ENCODE data around the gene PHF11.
"Not testable (repeated sequence)": the region's sequence is repeated elsewhere in the genome, so short reads cannot be mapped to it uniquely, and the experiment has no call there.

The PHF11 gene

DNA sequence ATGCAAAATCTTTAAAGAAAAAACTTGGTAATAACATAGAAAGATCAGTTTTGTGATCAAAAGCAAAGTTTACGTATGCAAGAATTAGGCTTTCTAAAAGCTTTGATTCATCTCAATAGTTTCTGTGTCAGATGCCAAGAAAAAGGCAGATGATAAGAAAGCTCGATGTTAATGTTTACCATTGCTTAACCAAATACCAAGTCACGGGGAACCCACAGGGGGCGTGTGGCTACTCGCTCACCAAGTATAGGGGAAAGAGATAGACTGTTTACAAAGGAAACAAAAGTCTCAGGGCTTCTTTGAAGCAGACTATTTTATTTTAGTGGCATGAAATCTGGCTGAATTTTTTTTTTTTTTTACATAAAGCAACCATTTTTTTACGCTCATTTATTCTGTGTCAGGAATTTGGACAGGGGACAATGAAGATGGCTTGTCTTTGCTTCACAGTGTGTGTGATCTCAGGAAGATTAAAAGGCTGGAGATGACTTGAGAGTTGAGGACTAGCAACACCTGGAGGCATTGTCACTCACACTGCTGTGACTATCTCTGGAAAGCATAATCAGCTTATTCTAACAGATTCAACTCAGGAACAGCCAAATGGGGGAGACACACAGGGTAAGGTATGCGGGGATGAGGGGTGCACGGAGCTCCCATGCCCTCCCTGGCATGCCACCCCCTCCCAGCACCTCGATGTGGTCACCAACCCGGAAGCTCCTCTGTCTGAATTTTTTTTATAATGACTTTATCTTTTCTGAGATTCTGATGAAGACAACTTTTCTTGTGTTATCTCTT is 64.7 kb downstream of the PHF11 start:
- H3K27ac ChIP-seq (ENCODE audit: low read depth in 2 of 2, low read length in 2 of 2) = no peak overlapping the region
- no peak overlapping the region for H3K4me3 ChIP-seq (ENCODE audit: low read length in 2 of 2)
- peaks cover 0 to 3% of the 10 kb centered on the region in 2 donors for H3K4me1 ChIP-seq (ENCODE audit: control insufficient read depth in 2 of 2, insufficient read depth in 2 of 2, low read length in 2 of 2)
- no peak overlapping the region for H3K9ac ChIP-seq (ENCODE audit: low read depth in 1 of 2, low read length in 2 of 2)
- peaks cover 0 to 9% of the 10 kb centered on the region in 2 donors for H3K36me3 ChIP-seq (ENCODE audit: control insufficient read depth in 2 of 2, insufficient read depth in 2 of 2, low read length in 2 of 2)
- H3K9me3 ChIP-seq (ENCODE audit: control insufficient read depth in 2 of 2, low read length in 2 of 2) = no peaks in the 10 kb centered on the region
- H3K27me3 ChIP-seq (ENCODE audit: control insufficient read depth in 2 of 2, insufficient read depth in 2 of 2, low read length in 2 of 2) = no peaks in the 10 kb centered on the region

DNA sequence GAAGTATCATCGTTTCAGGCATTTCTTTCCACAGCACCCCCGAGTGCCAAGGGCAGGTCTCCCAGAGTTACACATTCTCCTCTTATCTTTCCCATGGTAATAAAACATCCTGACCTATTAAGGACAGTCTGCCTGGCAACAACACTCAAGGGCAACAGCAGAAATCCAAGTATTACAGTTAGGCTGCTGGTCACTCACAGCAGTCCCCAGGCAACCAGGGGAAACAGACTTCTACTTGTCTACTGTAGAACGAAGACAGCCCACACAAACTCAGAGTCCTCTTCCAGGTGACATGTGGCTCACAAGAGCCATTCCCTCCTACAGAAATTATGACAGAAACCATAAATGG is 65.3 kb downstream of the PHF11 start:
- H3K27me3 ChIP-seq (ENCODE audit: control insufficient read depth in 2 of 2, insufficient read depth in 2 of 2, low read length in 2 of 2) = no peaks in the 10 kb centered on the region
- peaks cover 0 to 3% of the 10 kb centered on the region in 2 donors for H3K4me1 ChIP-seq (ENCODE audit: control insufficient read depth in 2 of 2, insufficient read depth in 2 of 2, low read length in 2 of 2)
- no peak overlapping the region for H3K4me3 ChIP-seq (ENCODE audit: low read length in 2 of 2)
- no peak overlapping the region for H3K9ac ChIP-seq (ENCODE audit: low read depth in 1 of 2, low read length in 2 of 2)
- no peaks in the 10 kb centered on the region for H3K9me3 ChIP-seq (ENCODE audit: control insufficient read depth in 2 of 2, low read length in 2 of 2)
- H3K36me3 ChIP-seq (ENCODE audit: control insufficient read depth in 2 of 2, insufficient read depth in 2 of 2, low read length in 2 of 2) = peaks cover 0 to 9% of the 10 kb centered on the region in 2 donors
- no peak overlapping the region for H3K27ac ChIP-seq (ENCODE audit: low read depth in 2 of 2, low read length in 2 of 2)

DNA sequence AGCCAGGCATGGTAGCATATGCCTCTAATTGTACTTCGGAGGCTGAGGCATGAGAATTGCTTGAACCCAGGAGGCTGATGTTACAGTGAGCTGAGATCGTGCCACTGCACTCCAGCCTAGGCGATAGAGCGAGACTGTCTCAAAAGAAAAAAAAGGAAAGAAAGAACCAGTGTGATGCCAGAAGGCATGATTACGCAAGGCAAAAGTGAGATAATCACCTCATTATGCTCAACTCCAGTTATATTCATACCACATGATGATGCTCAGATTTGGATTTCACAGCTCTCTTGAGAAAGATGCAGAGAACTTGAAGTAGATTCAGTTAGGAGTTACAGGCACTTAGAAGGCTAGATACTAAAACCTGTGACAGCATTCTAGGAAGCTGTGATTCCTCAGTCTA is 67.8 kb downstream of the PHF11 start:
- no peak overlapping the region for H3K9ac ChIP-seq (ENCODE audit: low read depth in 1 of 2, low read length in 2 of 2)
- H3K27me3 ChIP-seq (ENCODE audit: control insufficient read depth in 2 of 2, insufficient read depth in 2 of 2, low read length in 2 of 2) = no peaks in the 10 kb centered on the region
- H3K9me3 ChIP-seq (ENCODE audit: control insufficient read depth in 2 of 2, low read length in 2 of 2) = no peaks in the 10 kb centered on the region
- H3K27ac ChIP-seq (ENCODE audit: low read depth in 2 of 2, low read length in 2 of 2) = no peak overlapping the region
- peaks cover 0 to 3% of the 10 kb centered on the region in 2 donors for H3K4me1 ChIP-seq (ENCODE audit: control insufficient read depth in 2 of 2, insufficient read depth in 2 of 2, low read length in 2 of 2)
- H3K4me3 ChIP-seq (ENCODE audit: low read length in 2 of 2) = no peak overlapping the region
- peaks cover 0 to 6% of the 10 kb centered on the region in 2 donors for H3K36me3 ChIP-seq (ENCODE audit: control insufficient read depth in 2 of 2, insufficient read depth in 2 of 2, low read length in 2 of 2)

DNA sequence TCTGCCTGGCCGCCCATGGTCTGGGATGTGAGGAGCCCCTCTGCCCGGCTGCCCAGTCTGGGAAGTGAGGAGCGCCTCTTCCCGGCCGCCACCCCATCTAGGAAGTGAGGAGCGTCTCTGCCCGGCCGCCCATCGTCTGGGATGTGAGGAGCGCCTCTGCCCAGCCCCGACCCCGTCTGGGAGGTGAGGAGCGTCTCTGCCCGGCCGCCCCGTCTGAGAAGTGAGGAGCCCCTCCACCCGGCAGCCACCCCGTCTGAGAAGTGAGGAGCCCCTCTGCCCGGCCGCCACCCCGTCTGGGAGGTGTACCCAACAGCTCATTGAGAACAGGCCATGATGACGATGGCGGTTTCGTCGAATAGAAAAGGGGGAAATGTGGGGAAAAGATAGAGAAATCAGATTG is 69.7 kb downstream of the PHF11 start:
- not testable (repeated sequence) for H3K27me3 ChIP-seq (ENCODE audit: control insufficient read depth in 2 of 2, insufficient read depth in 2 of 2, low read length in 2 of 2); H3K9ac ChIP-seq (ENCODE audit: low read depth in 1 of 2, low read length in 2 of 2); H3K27ac ChIP-seq (ENCODE audit: low read depth in 2 of 2, low read length in 2 of 2); H3K4me1 ChIP-seq (ENCODE audit: control insufficient read depth in 2 of 2, insufficient read depth in 2 of 2, low read length in 2 of 2); H3K9me3 ChIP-seq (ENCODE audit: control insufficient read depth in 2 of 2, low read length in 2 of 2); H3K36me3 ChIP-seq (ENCODE audit: control insufficient read depth in 2 of 2, insufficient read depth in 2 of 2, low read length in 2 of 2); H3K4me3 ChIP-seq (ENCODE audit: low read length in 2 of 2)

DNA sequence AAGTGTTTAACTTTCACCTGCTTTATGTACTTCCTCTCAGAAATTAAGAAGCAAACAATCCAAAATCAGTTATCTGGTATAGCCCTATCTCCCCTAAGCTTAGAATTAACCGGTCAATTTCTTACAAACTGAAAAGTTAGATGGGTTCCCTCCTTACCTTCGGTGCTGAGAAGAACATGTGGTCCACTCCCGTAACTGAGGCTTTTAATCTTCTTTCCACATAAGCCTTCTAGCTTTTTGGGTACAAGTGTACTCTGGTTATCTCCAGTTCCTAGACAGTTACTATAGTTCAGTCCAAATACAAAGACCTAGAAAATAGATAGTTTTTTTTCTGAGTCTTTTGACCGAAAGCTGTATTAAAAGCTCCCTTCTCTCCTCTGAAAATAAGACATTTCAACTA is 70.7 kb downstream of the PHF11 start:
- no peak overlapping the region for H3K4me3 ChIP-seq (ENCODE audit: low read length in 2 of 2)

DNA sequence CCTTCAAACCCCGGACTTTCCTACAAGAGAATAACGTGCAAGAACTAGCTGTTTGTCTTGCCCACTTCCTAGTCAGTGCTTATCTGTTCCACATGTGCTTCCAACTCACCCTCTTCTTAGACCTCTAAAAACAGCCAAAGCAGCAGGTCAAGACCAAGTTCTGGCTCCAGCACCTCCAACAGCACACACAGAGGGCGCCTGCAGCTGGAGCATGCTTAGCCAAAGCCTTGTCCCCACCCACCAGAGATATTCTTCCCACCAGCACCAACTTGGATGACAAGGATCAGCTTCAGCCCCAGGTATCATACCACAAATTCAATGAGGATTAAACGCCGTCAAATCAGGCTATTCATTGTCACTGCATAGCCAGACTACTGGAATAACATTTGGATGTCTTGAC is 71.7 kb downstream of the PHF11 start:
- H3K27ac ChIP-seq (ENCODE audit: low read depth in 2 of 2, low read length in 2 of 2) = no peak overlapping the region
- no peaks in the 10 kb centered on the region for H3K36me3 ChIP-seq (ENCODE audit: control insufficient read depth in 2 of 2, insufficient read depth in 2 of 2, low read length in 2 of 2)
- no peak overlapping the region for H3K4me3 ChIP-seq (ENCODE audit: low read length in 2 of 2)
- H3K9me3 ChIP-seq (ENCODE audit: control insufficient read depth in 2 of 2, low read length in 2 of 2) = no peaks in the 10 kb centered on the region
- no peak overlapping the region for H3K9ac ChIP-seq (ENCODE audit: low read depth in 1 of 2, low read length in 2 of 2)
- H3K4me1 ChIP-seq (ENCODE audit: control insufficient read depth in 2 of 2, insufficient read depth in 2 of 2, low read length in 2 of 2) = no peaks in the 10 kb centered on the region
- H3K27me3 ChIP-seq (ENCODE audit: control insufficient read depth in 2 of 2, insufficient read depth in 2 of 2, low read length in 2 of 2) = no peaks in the 10 kb centered on the region

More for the DNA sequence above, 70.7 kb downstream of the PHF11 start:
- Histone ChIP-seq H3K9ac (ENCODE audit: low read depth in 1 of 2, low read length in 2 of 2) (no peak overlapping the region), H3K4me1 (ENCODE audit: control insufficient read depth in 2 of 2, insufficient read depth in 2 of 2, low read length in 2 of 2) (no peaks in the 10 kb centered on the region), H3K27ac (ENCODE audit: low read depth in 2 of 2, low read length in 2 of 2) (no peak overlapping the region), H3K9me3 (ENCODE audit: control insufficient read depth in 2 of 2, low read length in 2 of 2) (no peaks in the 10 kb centered on the region), H3K36me3 (ENCODE audit: control insufficient read depth in 2 of 2, insufficient read depth in 2 of 2, low read length in 2 of 2) (no peaks in the 10 kb centered on the region), H3K27me3 (ENCODE audit: control insufficient read depth in 2 of 2, insufficient read depth in 2 of 2, low read length in 2 of 2) (no peaks in the 10 kb centered on the region)

DNA sequence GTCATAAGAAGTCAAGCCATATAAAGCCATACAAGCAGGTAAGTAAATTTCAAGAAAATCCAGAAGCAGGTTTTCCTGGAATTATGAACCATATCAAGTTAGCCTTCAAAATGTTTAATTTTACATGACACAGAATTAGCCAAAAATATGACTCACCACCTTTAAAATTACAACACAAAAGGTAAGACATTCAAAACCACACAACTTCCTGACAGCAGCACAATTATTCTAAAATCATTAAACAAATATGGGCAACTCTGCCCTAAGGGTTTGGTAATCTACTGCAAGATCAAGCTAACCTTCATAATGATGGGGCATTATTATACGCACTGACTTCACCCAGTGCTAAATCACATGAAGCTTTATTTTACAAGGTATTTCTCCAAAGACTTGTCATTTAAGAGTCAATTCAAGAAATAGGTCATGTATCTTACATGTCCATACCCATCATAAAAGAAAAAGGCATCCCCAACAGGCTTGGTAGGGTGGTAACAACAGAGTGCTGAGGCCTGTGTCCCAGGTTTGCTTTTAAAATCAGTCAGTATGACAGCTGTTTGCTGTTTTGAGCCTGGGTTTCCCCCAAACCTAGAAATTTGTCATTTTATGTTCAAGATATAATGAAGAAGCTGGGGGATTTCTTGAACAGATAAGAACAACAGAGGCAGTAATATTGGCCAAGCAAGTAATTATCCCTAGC is 74.4 kb downstream of the PHF11 start:
- H3K9me3 ChIP-seq (ENCODE audit: control insufficient read depth in 2 of 2, low read length in 2 of 2) = no peaks in the 10 kb centered on the region
- H3K27ac ChIP-seq (ENCODE audit: low read depth in 2 of 2, low read length in 2 of 2) = no peak overlapping the region
- no peaks in the 10 kb centered on the region for H3K27me3 ChIP-seq (ENCODE audit: control insufficient read depth in 2 of 2, insufficient read depth in 2 of 2, low read length in 2 of 2)

DNA sequence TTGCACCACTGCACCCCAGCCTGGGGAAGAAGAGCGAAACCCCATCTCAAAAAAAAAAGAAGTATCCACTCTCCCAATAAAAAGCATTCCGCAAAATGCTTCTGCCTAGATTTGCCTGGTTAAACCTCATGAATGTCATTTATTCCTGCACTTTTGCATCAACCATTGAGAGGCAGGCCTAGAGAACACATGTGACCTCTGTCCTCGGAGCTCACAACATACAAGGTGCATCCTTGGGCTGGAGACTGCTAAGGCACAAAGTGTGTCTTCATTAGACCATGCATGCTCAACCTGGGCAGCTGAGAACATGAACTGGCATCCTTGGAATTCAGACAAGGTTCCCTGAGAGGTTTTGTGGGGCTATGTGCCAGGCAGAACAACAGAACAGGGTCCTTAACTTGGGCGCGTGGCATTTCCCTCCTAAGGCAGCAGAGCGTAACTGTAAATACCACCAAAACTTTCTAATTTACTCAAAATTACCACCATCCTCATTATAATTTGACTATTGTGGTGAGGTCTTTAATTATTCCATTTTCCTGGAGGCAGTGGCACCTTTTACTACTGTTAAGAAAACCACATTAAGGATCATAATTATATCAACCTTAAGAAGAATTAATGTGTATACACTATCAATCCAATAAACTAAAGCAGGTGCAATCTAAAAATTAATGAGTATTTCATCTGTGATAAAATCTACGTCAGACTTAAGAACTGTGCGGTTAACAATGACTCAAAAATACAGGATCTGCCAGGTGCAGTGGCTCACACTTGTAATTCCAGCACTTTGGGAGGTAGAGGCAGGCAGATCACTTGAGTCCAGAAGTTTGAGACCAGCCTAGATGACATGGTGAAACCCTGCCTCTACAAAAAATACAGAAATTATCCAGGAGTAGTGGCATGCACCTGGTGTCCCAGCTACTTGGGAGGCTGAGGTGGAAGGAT is 75.8 kb downstream of the PHF11 start:
- no peak overlapping the region for H3K27ac ChIP-seq (ENCODE audit: low read depth in 2 of 2, low read length in 2 of 2)
- no peaks in the 10 kb centered on the region for H3K27me3 ChIP-seq (ENCODE audit: control insufficient read depth in 2 of 2, insufficient read depth in 2 of 2, low read length in 2 of 2)
- no peak overlapping the region for H3K9ac ChIP-seq (ENCODE audit: low read depth in 1 of 2, low read length in 2 of 2)
- no peaks in the 10 kb centered on the region for H3K9me3 ChIP-seq (ENCODE audit: control insufficient read depth in 2 of 2, low read length in 2 of 2)
- H3K4me1 ChIP-seq (ENCODE audit: control insufficient read depth in 2 of 2, insufficient read depth in 2 of 2, low read length in 2 of 2) = no peaks in the 10 kb centered on the region
- no peaks in the 10 kb centered on the region for H3K36me3 ChIP-seq (ENCODE audit: control insufficient read depth in 2 of 2, insufficient read depth in 2 of 2, low read length in 2 of 2)
- no peak overlapping the region for H3K4me3 ChIP-seq (ENCODE audit: low read length in 2 of 2)

More for the DNA sequence above, 74.4 kb downstream of the PHF11 start:
- Histone ChIP-seq H3K4me3 (ENCODE audit: low read length in 2 of 2) (no peak overlapping the region), H3K9ac (ENCODE audit: low read depth in 1 of 2, low read length in 2 of 2) (no peak overlapping the region), H3K4me1 (ENCODE audit: control insufficient read depth in 2 of 2, insufficient read depth in 2 of 2, low read length in 2 of 2) (no peaks in the 10 kb centered on the region), H3K36me3 (ENCODE audit: control insufficient read depth in 2 of 2, insufficient read depth in 2 of 2, low read length in 2 of 2) (no peaks in the 10 kb centered on the region)

Measured in mucosa of rectum (tissue), 2 donors.